Right lobe of liver (tissue), 6 donors: ENCODE results near the gene TNFRSF13B. TPM values are rescaled to one million over a fixed set of nuclear protein-coding genes. Genes with fewer than 3 reads are reported as not detected.
"Not testable (repeated sequence)": the region's sequence is repeated elsewhere in the genome, so short reads cannot be mapped to it uniquely, and the experiment has no call there.

Experiments used
- ATAC-seq, 4 donors: fragments of 200-7000 bp; cut with Tn5 transposase; one replicate each; pipeline ENCODE4 v1.9.1; 2020; ENCODE audit warnings: mild to moderate bottlenecking in 4 of 4, moderate library complexity in 4 of 4
- DNase-seq, 3 donors: peaks; one replicate each; pipeline ENCODE4 v3.0.0-alpha.2; 2020
- H3K27ac ChIP-seq, 3 donors: fragments of 200-600 bp; one replicate each; pipeline ENCODE4 v1.8.0; 2022
- H3K27me3 ChIP-seq, 2 donors: fragments of 200-600 bp; one replicate each; pipeline ENCODE4 v1.8.0; 2022
- H3K36me3 ChIP-seq, 4 donors: fragments of 200-600 bp; sonication (generic) in 1 of 4; one replicate each; pipeline versions ENCODE4 v1.5.1 to v1.8.0; 2017 to 2022; ENCODE audit warnings: control low read depth in 1 of 4
- H3K4me1 ChIP-seq, 4 donors: fragments of 200-600 bp; sonication (generic) in 1 of 4; one replicate each; pipeline versions ENCODE4 v1.5.1 to v1.8.0; 2017 to 2022; ENCODE audit warnings: control low read depth in 1 of 4
- H3K4me3 ChIP-seq, 3 donors: fragments of 200-600 bp; one replicate each; pipeline ENCODE4 v1.8.0; 2022
- H3K9me3 ChIP-seq, 4 donors: fragments of 200-600 bp; sonication (generic) in 1 of 4; one replicate each; pipeline versions ENCODE4 v1.5.1 to v1.8.0; 2017 to 2022; ENCODE audit warnings: control low read depth in 1 of 4
- POLR2A ChIP-seq: fragments of 450-650 bp; IDR thresholded peaks from one replicate; pipeline ENCODE4 v1.6.1; 2017; ENCODE audit warnings: antibody characterized with exemption, mild to moderate bottlenecking
- WGBS: methylation state at CpG from one replicate; pipeline ENCODE4 v1.1.6; 2018; ENCODE audit warnings: low coverage, low lambda C conversion rate; ENCODE audit not compliant: insufficient coverage; ENCODE audit errors: missing lambda C conversion rate; 5-methylcytosine and 5-hydroxymethylcytosine counted together
- intact Hi-C, 2 donors: fragments of 100-400 bp; cut with DNase I; formaldehyde crosslinking; loops; one replicate each; pipeline versions ENCODE4 v1.11.2 to v1.14.1; 2022
- total RNA-seq, 6 experiments: library from RNA; depleted of rRNA in 2 of 6; stranded (reverse); fragments of >200 nt in 2 of 6; fragmentation: NEBNext Ultra II Directional in 3 of 6; extraction: Animal tissue kit (Norgen Biotek cat#: 25700) in 3 of 6; gene quantifications; one replicate each; pipeline versions ENCODE4 v1.1.0 to v1.2.4, GENCODE V29; 2016 to 2023
- TF ChIP-seq, protein P1 (sequence below), 4 donors: fragments of 200-600 bp in 3 of 4; fragments of 450-650 bp in 1 of 4; IDR thresholded peaks; one replicate each; pipeline versions ENCODE4 v1.5.1 to v1.8.0; 2016 to 2022; ENCODE audit warnings: antibody characterized with exemption in 4 of 4, mild to moderate bottlenecking in 2 of 4
- donor health status: DM: no; HTN: yes; CAD: no.
- donor health status: DM: no; HTN: no; CAD: no.
- donor health status: DM: no; HTN: no; CAD: no.
- donor health status: DM: no; HTN: yes; CAD: no.
- donor health status: DM: no; HTN: yes; CAD: no.

The TNFRSF13B gene
- total RNA-seq, 6 experiments from 2014 or later, result 0.44 TPM; not detected in 5

DNA sequence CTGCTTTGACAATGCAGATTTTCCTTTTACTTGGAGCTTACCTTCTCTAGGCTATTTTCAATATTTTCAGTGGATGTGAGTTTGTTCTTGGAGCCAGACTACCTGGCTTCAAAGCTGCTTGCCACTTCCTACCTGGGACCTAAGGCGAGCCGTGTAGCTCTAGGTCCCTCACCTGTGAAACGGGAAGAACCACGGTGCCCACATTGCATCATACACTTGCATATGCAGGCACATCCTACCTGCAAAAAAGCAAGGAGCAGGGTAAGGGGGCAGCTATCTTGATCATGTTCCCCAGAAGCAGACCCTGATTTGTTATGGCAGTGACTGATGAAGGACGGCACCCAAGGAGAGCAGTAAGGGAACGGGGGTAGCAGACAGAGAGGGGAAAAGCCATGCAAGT, 43.3 kb upstream of the TNFRSF13B start:
- DNase-seq, result peak in 1 of 3 donors; percentile 31
- H3K36me3 ChIP-seq, result no peaks in the 10 kb centered on the region
- H3K27me3 ChIP-seq, result no peaks in the 10 kb centered on the region
- TF ChIP-seq, protein P1, sequence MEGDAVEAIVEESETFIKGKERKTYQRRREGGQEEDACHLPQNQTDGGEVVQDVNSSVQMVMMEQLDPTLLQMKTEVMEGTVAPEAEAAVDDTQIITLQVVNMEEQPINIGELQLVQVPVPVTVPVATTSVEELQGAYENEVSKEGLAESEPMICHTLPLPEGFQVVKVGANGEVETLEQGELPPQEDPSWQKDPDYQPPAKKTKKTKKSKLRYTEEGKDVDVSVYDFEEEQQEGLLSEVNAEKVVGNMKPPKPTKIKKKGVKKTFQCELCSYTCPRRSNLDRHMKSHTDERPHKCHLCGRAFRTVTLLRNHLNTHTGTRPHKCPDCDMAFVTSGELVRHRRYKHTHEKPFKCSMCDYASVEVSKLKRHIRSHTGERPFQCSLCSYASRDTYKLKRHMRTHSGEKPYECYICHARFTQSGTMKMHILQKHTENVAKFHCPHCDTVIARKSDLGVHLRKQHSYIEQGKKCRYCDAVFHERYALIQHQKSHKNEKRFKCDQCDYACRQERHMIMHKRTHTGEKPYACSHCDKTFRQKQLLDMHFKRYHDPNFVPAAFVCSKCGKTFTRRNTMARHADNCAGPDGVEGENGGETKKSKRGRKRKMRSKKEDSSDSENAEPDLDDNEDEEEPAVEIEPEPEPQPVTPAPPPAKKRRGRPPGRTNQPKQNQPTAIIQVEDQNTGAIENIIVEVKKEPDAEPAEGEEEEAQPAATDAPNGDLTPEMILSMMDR (IDR thresholded peaks at IDR 0.05), result no peak
- TF ChIP-seq POLR2A, result no peak
- H3K4me1 ChIP-seq, result peaks cover 0 to 4% (median 0%) of the 10 kb centered on the region in 4 donors
- no peak overlapping the region for H3K4me3 ChIP-seq
- intact Hi-C loops, result no loop called here
- H3K9me3 ChIP-seq, result no peaks in the 10 kb centered on the region
- H3K27ac ChIP-seq, result no peak overlapping the region
- 91% methylated on average over 6 of the region's 6 CpGs for WGBS
- no peak for ATAC-seq

DNA sequence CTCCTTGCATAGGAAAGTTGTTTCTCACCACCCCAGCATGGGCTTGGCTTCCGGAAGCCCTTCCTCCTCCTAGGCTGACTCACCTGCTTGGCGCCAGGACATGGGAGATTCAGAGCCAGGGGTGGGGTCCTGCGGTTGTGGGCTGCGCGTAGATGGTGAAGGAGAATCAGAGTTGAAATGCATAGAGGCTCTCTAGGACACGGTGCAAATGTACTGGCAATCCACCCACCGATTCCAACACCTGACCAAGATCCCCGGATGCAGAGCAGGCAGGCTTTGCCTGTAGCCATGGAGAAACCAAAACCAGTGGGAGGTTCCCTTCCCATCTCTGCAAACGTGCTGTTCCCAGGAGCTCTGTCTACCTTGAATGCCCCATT, 42.8 kb upstream of the TNFRSF13B start:
- H3K27me3 ChIP-seq, H3K27ac ChIP-seq, H3K36me3 ChIP-seq, H3K9me3 ChIP-seq, intact Hi-C loops, H3K4me1 ChIP-seq, H3K4me3 ChIP-seq, ATAC-seq: not testable (repeated sequence)
- peak in 1 of 3 donors; percentile 27 for DNase-seq
- 59% methylated on average over 3 of the region's 9 CpGs for WGBS

DNA sequence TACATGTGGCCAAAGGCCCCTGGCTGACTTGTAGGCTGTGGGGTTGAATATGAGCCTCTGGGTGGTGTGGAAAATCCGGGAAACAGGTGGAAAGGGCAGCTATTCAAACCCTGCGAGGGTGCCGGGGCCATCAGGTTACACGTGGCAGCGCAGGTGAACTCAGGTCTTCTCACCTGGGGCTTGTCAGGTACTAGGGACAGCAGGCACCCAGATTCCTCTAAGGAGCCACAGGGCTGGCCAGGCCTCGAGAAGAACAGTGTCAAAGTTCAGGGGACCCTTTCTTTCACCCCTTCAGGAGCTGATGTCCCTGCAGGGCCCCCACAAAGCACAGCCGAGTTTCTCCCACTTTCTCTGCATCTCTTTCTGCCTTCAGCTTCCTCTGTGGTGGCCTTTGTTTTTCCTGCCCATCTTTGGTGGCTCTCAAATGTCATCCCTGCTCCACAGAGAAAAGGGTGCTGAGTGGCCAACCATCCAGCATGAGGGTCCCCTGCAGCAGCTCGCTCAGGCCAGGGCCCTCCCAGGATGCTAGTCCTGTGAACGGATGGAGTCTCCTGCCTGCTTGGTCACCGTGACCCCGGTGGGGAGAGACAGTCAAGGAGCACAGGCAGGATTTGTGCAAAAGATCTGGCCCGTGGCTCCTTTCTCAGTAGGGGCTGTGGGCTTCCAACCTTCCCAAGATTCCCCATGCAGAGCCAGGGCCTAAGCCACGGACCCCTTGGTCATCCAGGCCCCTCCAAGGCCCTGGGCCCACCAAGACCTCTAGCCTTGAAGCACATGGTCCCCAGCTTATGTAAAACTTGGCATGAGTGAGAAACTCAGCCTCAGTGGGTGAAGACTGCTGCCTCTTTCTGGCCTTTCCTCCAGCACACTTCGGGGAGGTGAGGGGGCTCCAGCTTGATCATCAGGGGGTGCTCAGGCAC, 42.2 kb upstream of the TNFRSF13B start:
- H3K9me3 ChIP-seq, H3K27ac ChIP-seq, H3K4me1 ChIP-seq, intact Hi-C loops, ATAC-seq, H3K36me3 ChIP-seq, H3K4me3 ChIP-seq, H3K27me3 ChIP-seq: not testable (repeated sequence)
- 92% methylated on average over 4 of the region's 14 CpGs for WGBS
- DNase-seq, result peak in 1 of 3 donors; percentile 28

DNA sequence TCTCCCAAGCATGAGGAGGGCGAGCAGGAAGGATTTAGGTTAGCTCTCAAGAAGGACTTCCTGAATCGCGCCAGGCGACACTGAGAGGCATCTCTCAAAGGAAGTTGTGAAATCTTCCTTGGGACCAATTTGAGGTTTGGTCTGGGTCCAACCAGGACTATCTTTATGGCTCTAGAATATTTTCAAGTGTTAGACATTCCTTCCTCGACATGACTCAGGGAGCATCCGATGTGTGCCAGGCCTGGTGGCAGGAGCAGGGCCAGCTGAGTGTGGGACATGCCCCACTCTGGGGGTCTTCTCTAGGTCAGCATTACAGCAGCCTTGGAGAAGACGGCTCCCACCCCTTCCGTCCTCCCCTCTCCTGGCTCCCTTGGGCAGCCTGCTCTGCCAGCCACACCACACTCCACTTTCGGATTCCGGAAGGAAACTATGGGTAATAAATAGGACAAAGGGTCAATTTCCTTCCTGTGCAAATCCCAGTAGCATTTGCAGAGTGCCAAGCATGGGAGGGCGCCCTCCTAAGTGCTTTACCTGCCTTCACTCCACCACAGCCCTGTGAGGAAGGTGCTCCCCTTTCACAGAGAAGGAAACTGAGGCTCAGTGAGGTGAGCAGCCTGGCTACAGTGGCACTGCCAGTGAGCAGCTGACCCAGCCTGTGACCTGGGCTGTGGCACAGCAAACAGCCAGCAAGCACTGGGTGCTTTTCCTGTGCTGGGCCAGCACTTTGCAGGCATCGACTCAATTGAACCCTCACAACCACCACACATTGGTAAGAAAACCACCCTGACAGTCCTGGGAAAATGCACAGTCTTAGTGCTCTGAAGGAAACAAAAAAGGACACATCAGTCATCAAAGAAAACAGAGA, 39.4 kb upstream of the TNFRSF13B start:
- H3K36me3 ChIP-seq, H3K9me3 ChIP-seq, H3K27me3 ChIP-seq, H3K4me3 ChIP-seq, H3K4me1 ChIP-seq, intact Hi-C loops: not testable (repeated sequence)
- peak in 1 of 3 donors; percentile 54 for DNase-seq
- H3K27ac ChIP-seq, result peak overlapping the region; percentile 56 to 57 (median 57)
- ATAC-seq, result peak; percentile 37 to 52 (median 48)
- 17% methylated on average over 3 of the region's 12 CpGs for WGBS

DNA sequence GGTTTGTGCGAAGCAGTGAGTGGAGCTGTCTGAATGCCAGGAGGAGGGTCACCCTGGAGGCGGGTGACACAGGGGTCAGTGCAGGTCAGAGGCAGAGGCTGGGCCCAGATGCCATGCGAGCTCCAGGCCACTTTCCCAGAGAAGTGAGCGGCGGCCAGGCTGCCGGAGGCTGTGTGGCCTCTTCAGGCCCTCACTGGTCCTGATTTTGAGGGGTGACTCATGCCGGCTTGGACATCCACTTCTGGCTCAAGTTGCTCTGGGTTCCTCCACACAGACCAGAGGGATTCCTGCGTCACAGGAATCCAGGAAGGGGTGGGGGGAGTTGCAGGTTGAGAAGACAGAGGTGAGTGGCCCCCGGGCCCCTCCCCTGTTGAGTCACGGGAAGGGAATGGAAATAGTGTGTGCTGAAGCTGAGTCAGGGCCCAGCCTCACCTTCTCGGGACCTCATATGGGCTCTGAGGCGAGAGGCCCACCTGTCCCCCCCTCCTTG, 38.7 kb upstream of the TNFRSF13B start:
- H3K36me3 ChIP-seq, H3K27me3 ChIP-seq, H3K4me3 ChIP-seq, H3K4me1 ChIP-seq, intact Hi-C loops, H3K9me3 ChIP-seq: not testable (repeated sequence)
- ATAC-seq (peak; percentile 77 to 91 (median 87)), DNase-seq (peak in 2 of 3 donors; percentile 52 to 58)
- no CpG with 5 or more reads among the region's 12 CpGs for WGBS
- peak overlapping the region in 2 of 3 donors; percentile 57 for H3K27ac ChIP-seq

DNA sequence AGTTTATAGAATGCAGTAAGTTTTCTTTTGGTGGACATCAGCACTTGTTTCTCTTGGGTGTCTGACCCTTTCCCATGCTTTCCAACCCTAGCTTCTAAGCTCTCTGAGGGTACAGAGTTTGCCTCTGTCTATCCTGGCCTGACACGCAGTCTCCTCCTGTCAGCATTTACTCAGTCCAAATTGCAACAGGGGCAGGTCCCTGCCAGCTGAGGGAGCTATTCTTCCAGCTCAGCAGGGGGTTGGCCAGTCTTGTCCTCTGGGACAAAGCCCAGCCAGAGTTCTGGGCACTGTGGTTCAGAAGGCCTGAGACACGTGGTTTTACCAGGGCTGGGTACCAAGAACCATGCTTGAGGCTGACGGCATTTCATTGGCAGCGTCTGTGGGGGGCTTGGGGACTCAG, 38.1 kb upstream of the TNFRSF13B start:
- intact Hi-C loops, result loop anchor here in 1 of 2 donors (10.0 kb wide), 1 partner anchor 305 kb away; no protein-coding TSS in a partner anchor
- H3K4me1 ChIP-seq, H3K4me3 ChIP-seq, H3K36me3 ChIP-seq, H3K27me3 ChIP-seq, H3K9me3 ChIP-seq: not testable (repeated sequence)
- peak; percentile 74 to 90 (median 84) for ATAC-seq
- peak overlapping the region in 2 of 3 donors; percentile 26 to 29 for H3K27ac ChIP-seq
- peak in 1 of 3 donors; percentile 70 for DNase-seq
- TF ChIP-seq, protein P1 (IDR thresholded peaks at IDR 0.05), result peak in 2 of 4 donors; percentile 20 to 32
- 8% methylated on average over 1 of the region's 4 CpGs for WGBS

DNA sequence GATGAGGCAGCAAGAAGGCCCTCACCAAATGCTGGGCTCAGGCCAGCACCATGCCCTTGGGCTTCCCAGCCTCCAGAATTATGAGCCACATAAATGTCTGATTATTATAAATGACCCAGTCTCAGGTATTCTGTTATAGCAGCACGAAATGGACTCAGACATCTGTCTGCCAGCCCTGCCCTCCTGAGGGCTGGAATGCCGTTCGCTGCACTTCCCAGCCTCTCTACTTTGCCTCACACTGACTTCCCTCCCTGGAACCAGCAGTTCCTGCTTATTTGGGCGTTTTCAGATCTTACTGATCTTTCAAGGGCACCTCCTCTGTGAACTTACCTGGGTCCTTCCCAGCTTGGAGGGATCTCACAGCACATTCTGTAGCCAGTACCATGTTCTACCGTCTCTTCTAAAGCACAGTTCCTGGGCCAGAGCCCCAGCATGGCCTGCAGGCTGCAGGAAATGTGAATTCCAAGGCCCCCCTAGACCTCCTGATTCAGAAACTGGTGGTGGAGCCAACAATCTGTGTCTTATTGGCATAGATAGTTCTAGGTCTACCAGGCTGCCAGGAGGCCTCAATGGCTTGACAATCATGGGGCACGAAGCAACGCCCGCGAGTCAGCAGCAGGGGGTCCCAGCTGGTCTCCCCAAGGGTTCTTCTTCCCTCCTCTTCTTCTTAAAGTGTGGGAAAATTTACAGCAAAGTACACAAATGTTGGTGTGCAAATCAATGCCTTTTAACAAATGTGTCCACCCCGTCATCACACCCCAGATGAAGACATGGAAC, 36.9 kb upstream of the TNFRSF13B start:
- intact Hi-C loops, result loop anchor here in 1 of 2 donors (10.0 kb wide), 1 partner anchor 306 kb away; no protein-coding TSS in a partner anchor
- H3K4me3 ChIP-seq, H3K4me1 ChIP-seq, H3K27ac ChIP-seq, H3K9me3 ChIP-seq, ATAC-seq, H3K36me3 ChIP-seq, H3K27me3 ChIP-seq, DNase-seq: not testable (repeated sequence)
- WGBS, result 84% methylated on average over 7 of the region's 10 CpGs

DNA sequence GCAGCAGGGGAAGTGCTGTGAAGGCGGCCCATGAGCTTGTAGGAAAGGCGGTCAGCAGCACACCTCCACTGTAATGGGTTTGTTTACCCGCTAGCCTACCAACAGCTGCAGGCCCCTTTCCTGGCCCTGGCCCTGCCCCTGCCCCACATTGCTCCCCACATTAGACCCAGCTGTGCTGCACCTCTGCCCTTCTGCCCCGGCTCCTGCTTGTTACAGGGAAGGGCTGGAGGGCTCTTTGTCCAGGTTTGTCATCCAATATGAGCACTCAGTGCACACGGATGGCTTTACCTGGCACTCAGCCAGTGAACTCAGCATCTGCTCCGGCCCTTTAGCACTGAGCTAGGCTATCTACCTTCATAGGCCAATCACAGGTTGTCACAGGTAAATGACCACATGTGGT, 36.0 kb upstream of the TNFRSF13B start:
- WGBS, result no CpG with 5 or more reads among the region's 6 CpGs
- intact Hi-C loops, result loop anchor here in 1 of 2 donors (10.0 kb wide), 1 partner anchor 307 kb away; no protein-coding TSS in a partner anchor
- ATAC-seq, H3K36me3 ChIP-seq, H3K4me3 ChIP-seq, H3K9me3 ChIP-seq, H3K27ac ChIP-seq, H3K27me3 ChIP-seq, DNase-seq, H3K4me1 ChIP-seq: not testable (repeated sequence)
